Thyroid gland (tissue), 4 donors: ENCODE data around the gene SLC27A4. TPM values are rescaled to one million over a fixed set of nuclear protein-coding genes. Genes with fewer than 3 reads are reported as not detected.

Experiments used
- DNase-seq, 2 donors: peaks; one replicate each; pipeline ENCODE4 v3.0.0-alpha.2; 2019
- H3K27ac ChIP-seq, 3 donors: fragments of 200-600 bp; sonication (generic); 1 replicate in 2 of 3; 2 replicates in 1 of 3; pipeline ENCODE4 v1.5.1; 2016 to 2019; ENCODE audit warnings: mild to moderate bottlenecking in 1 of 3, moderate library complexity in 1 of 3
- H3K27me3 ChIP-seq: fragments of 200-600 bp; sonication (generic); one replicate; pipeline ENCODE4 v1.5.1; 2019
- H3K36me3 ChIP-seq, 2 donors: fragments of 200-600 bp; sonication (generic); one replicate each; pipeline ENCODE4 v1.5.1; 2016 to 2019
- H3K4me1 ChIP-seq, 2 donors: fragments of 200-600 bp; sonication (generic); one replicate each; pipeline ENCODE4 v1.5.1; 2017 to 2019
- H3K4me3 ChIP-seq, 3 donors: fragments of 200-600 bp; sonication (generic); replicated peaks in 1 of 3; 1 replicate in 2 of 3; 2 replicates in 1 of 3; pipeline ENCODE4 v1.5.1; 2016; ENCODE audit warnings: mild to moderate bottlenecking in 1 of 3
- H3K9me3 ChIP-seq: fragments of 200-600 bp; sonication (generic); one replicate; pipeline ENCODE4 v1.5.1; 2017
- CTCF ChIP-seq, 6 experiments: fragments of 200-600 bp in 3 of 6; fragments of 450-650 bp in 3 of 6; sonication (generic) in 3 of 6; IDR thresholded peaks; one replicate each; pipeline ENCODE4 v1.5.1; 2016 to 2019; ENCODE audit warnings: antibody characterized with exemption in 6 of 6, mild to moderate bottlenecking in 2 of 6, inconsistent platforms in 1 of 6, moderate library complexity in 1 of 6
- POLR2A ChIP-seq, 2 donors: fragments of 450-650 bp; IDR thresholded peaks; one replicate each; pipeline ENCODE4 v1.6.1; 2017; ENCODE audit warnings: antibody characterized with exemption in 2 of 2, mild to moderate bottlenecking in 2 of 2, moderate library complexity in 1 of 2
- WGBS, 2 donors: methylation state at CpG; one replicate each; pipeline ENCODE4 v1.1.5; 2017; 5-methylcytosine and 5-hydroxymethylcytosine counted together
- intact Hi-C: fragments of 100-400 bp; cut with DNase I; formaldehyde crosslinking; loops from one replicate; pipeline ENCODE4 v1.15.1; 2023
- total RNA-seq, 4 donors: library from RNA; depleted of rRNA; stranded (reverse); fragments of >200 nt; gene quantifications; one replicate each; pipeline ENCODE4 v1.2.3, GENCODE V29; 2016

The SLC27A4 gene
- total RNA-seq, 4 donors from 2014 or later, result 15.9 to 38.4 (median 30.4) TPM

GRCh38 chr9:128394379-128395168, 54.2 kb downstream of the SLC27A4 start:
- H3K9me3 ChIP-seq, result no peaks in the 10 kb centered on the region
- H3K27ac ChIP-seq, result no peak overlapping the region
- 55 to 58% methylated on average over 9 of the region's 9 CpGs for WGBS, 2 donors
- H3K4me3 ChIP-seq, result no peak overlapping the region
- no peak for DNase-seq
- intact Hi-C loops, result no loop called here
- H3K4me1 ChIP-seq, result peaks cover 0 to 20% of the 10 kb centered on the region in 2 donors
- no peaks in the 10 kb centered on the region for H3K27me3 ChIP-seq
- H3K36me3 ChIP-seq, result peaks cover 0 to 8% of the 10 kb centered on the region in 2 donors
- TF ChIP-seq CTCF (IDR thresholded peaks at IDR 0.05) (no peak), POLR2A (IDR thresholded peaks at IDR 0.05) (no peak)

GRCh38 chr9:128396970-128397613, 56.8 kb downstream of the SLC27A4 start:
- DNase-seq, result peak; percentile 32 to 51
- WGBS, 2 donors, result 8 to 9% methylated on average over 19 of the region's 19 CpGs
- Histone ChIP-seq H3K27me3 (no peaks in the 10 kb centered on the region), H3K4me1 (peaks cover 0 to 10% of the 10 kb centered on the region in 2 donors), H3K36me3 (peaks cover 0 to 5% of the 10 kb centered on the region in 2 donors), H3K4me3 (no peak overlapping the region), H3K27ac (no peak overlapping the region), H3K9me3 (no peaks in the 10 kb centered on the region)
- intact Hi-C loops, result no loop called here
- TF ChIP-seq POLR2A (IDR thresholded peaks at IDR 0.05) (no peak), CTCF (IDR thresholded peaks at IDR 0.05) (no peak)

GRCh38 chr9:128397831-128398230, 57.5 kb downstream of the SLC27A4 start:
- Histone ChIP-seq H3K27me3 (no peaks in the 10 kb centered on the region), H3K4me3 (no peak overlapping the region), H3K36me3 (no peaks in the 10 kb centered on the region), H3K9me3 (no peaks in the 10 kb centered on the region), H3K4me1 (peaks cover 0 to 10% of the 10 kb centered on the region in 2 donors), H3K27ac (no peak overlapping the region)
- WGBS, 2 donors, result 49 to 51% methylated on average over 7 of the region's 7 CpGs
- no peak for DNase-seq
- intact Hi-C loops, result no loop called here
- TF ChIP-seq POLR2A (IDR thresholded peaks at IDR 0.05), result no peak
- no peak for TF ChIP-seq CTCF (IDR thresholded peaks at IDR 0.05)

- no peaks in the 10 kb centered on the region for H3K9me3 ChIP-seq
- 78 to 87% methylated on average over 2 to 3 of the region's 3 CpGs for WGBS, 2 donors
- no peaks in the 10 kb centered on the region for H3K36me3 ChIP-seq
- no peak overlapping the region for H3K27ac ChIP-seq
- no peaks in the 10 kb centered on the region for H3K27me3 ChIP-seq
- H3K4me3 ChIP-seq, result no peak overlapping the region
- no peak for TF ChIP-seq POLR2A (IDR thresholded peaks at IDR 0.05)
- TF ChIP-seq CTCF (IDR thresholded peaks at IDR 0.05), result no peak
- intact Hi-C loops, result no loop called here
- peaks cover 0 to 10% of the 10 kb centered on the region in 2 donors for H3K4me1 ChIP-seq
- DNase-seq, result no peak
Observed at GRCh38 chr9:128399861-128400260, 59.5 kb downstream of the SLC27A4 start.

GRCh38 chr9:128404560-128404959, 64.2 kb downstream of the SLC27A4 start:
- Histone ChIP-seq H3K27ac (no peak overlapping the region), H3K27me3 (no peaks in the 10 kb centered on the region), H3K9me3 (no peaks in the 10 kb centered on the region), H3K4me1 (peaks cover 13 to 14% of the 10 kb centered on the region in 2 donors), H3K36me3 (no peaks in the 10 kb centered on the region), H3K4me3 (no peak overlapping the region)
- intact Hi-C loops, result no loop called here
- no peak for DNase-seq
- TF ChIP-seq CTCF (IDR thresholded peaks at IDR 0.05) (no peak), POLR2A (IDR thresholded peaks at IDR 0.05) (no peak)
- WGBS, 2 donors, result 89 to 94% methylated on average over 5 of the region's 5 CpGs
